HS-27A (cell line): ENCODE measurements around the gene HMX3.
A peak's percentile ranks its signal among the peaks of the same experiment; 100 is the strongest.
"Not testable (repeated sequence)": the region's sequence is repeated elsewhere in the genome, so short reads cannot be mapped to it uniquely, and the experiment has no call there.

Experiments
- DNase-seq: peaks from one replicate; pipeline ENCODE4 v3.0.0-alpha.2; 2012; ENCODE audit warnings: low read depth, missing footprints

HMX3 gene

GRCh38 chr10:123148414-123149161 is 12.8 kb downstream of the HMX3 start:
- no peak for DNase-seq

GRCh38 chr10:123149162-123149567 is 13.4 kb downstream of the HMX3 start:
- no peak for DNase-seq

GRCh38 chr10:123149568-123150270 is 13.9 kb downstream of the HMX3 start:
- DNase-seq = no peak

- DNase-seq = no peak
These were observed 14.7 kb downstream of the HMX3 start for GRCh38 chr10:123150271-123150985.

- DNase-seq = no peak
These were observed 15.4 kb downstream of the HMX3 start for GRCh38 chr10:123150986-123151736.

- no peak for DNase-seq
These were observed 16.0 kb downstream of the HMX3 start for GRCh38 chr10:123151737-123152135.

- no peak for DNase-seq
These were observed 17.8 kb downstream of the HMX3 start for GRCh38 chr10:123153486-123154091.

GRCh38 chr10:123154092-123154710 is 18.4 kb downstream of the HMX3 start, which contains the start of gene BUB3:
TSS of gene BUB3 (plus strand) at chr10:123154402. CDS start at chr10:123154918, 516 bp downstream.
- peak; percentile 88 for DNase-seq

- DNase-seq = no peak
These were observed 19.1 kb downstream of the HMX3 start for GRCh38 chr10:123154711-123155505.

GRCh38 chr10:123156078-123156477 is 20.3 kb downstream of the HMX3 start:
- DNase-seq = no peak

GRCh38 chr10:123157210-123157609 is 21.4 kb downstream of the HMX3 start:
- no peak for DNase-seq

GRCh38 chr10:123158682-123159081 is 22.9 kb downstream of the HMX3 start:
- DNase-seq = no peak

GRCh38 chr10:123160311-123160980 is 24.7 kb downstream of the HMX3 start:
- no peak for DNase-seq

GRCh38 chr10:123164319-123164718 is 28.5 kb downstream of the HMX3 start:
- DNase-seq = no peak

GRCh38 chr10:123165445-123166072 is 29.8 kb downstream of the HMX3 start:
- DNase-seq = no peak

- no peak for DNase-seq
These were observed 30.8 kb downstream of the HMX3 start for GRCh38 chr10:123166618-123167017.

- no peak for DNase-seq
These were observed 35.2 kb downstream of the HMX3 start for GRCh38 chr10:123170961-123171360.

GRCh38 chr10:123171616-123172015 is 35.8 kb downstream of the HMX3 start:
- DNase-seq = not testable (repeated sequence)
